ENCODE results near the gene KIAA1755.

DNA sequence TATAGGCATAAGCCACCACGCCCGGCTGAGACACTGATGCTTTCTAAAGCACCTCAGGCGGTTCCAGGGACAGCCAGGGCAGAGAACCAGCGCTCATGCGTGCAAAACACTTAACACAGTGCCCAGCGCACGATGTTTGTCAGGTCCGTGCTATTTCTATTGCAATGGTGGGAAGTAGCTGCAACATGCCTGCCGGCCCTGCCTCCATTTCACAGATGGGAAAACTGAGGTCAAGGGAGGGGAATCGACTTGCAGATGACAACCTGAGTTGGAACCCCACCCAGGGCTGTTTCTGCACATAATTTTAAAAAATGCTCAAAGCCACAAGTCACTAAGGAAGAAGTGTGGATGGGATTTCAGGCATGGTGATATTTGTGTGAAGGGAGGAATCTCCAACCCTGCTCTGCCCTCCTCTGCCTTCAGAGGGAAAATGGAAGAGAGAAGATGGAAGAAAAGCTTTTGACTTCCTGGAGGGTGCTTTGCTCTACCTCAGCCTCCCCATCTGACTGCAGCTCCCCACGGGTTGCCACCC lies 39.9 kb downstream of the KIAA1755 start:
- TF ChIP-seq, protein P1, sequence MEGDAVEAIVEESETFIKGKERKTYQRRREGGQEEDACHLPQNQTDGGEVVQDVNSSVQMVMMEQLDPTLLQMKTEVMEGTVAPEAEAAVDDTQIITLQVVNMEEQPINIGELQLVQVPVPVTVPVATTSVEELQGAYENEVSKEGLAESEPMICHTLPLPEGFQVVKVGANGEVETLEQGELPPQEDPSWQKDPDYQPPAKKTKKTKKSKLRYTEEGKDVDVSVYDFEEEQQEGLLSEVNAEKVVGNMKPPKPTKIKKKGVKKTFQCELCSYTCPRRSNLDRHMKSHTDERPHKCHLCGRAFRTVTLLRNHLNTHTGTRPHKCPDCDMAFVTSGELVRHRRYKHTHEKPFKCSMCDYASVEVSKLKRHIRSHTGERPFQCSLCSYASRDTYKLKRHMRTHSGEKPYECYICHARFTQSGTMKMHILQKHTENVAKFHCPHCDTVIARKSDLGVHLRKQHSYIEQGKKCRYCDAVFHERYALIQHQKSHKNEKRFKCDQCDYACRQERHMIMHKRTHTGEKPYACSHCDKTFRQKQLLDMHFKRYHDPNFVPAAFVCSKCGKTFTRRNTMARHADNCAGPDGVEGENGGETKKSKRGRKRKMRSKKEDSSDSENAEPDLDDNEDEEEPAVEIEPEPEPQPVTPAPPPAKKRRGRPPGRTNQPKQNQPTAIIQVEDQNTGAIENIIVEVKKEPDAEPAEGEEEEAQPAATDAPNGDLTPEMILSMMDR (IDR thresholded peaks at IDR 0.05; ENCODE audit: insufficient read depth, low read length, poor library complexity, severe bottlenecking) = no peak
- no peak for TF ChIP-seq EZH2phosphoT487 (conservative IDR thresholded peaks at IDR 0.05; ENCODE audit: low read length)

Data from SU-DHL-6 (cell line).